ENCODE measurements around the gene ABCD1. TPM values are rescaled to one million over a fixed set of nuclear protein-coding genes. Genes with fewer than 3 reads are reported as not detected.
A peak's percentile ranks its signal among the peaks of the same experiment; 100 is the strongest.

Gene ABCD1
- total RNA-seq, 1 experiment from 2014 or later, result 44.9 TPM

- intact Hi-C loops (cut with micrococcal nuclease; ENCODE audit: unreplicated experiment), result loop anchor here (5.0 kb wide), 1 partner anchor 764 kb away; no protein-coding TSS in a partner anchor
- POLR2A ChIA-PET (ENCODE audit: unreplicated experiment), result no interaction called here
- H3K27me3 ChIP-seq (ENCODE audit: insufficient read depth, low read depth), result no peaks in the 10 kb centered on the region
Observed at GRCh38 chrX:153768311-153769157, 43.9 kb downstream of the ABCD1 start.

GRCh38 chrX:153769158-153769864 is 44.7 kb downstream of the ABCD1 start:
- Histone ChIP-seq H3K27ac (no peak overlapping the region), H3K36me3 (ENCODE audit: low read depth) (no peaks in the 10 kb centered on the region), H3K79me2 (ENCODE audit: low read depth) (no peaks in the 10 kb centered on the region), H3K27me3 (ENCODE audit: insufficient read depth, low read depth) (no peaks in the 10 kb centered on the region), H3K9me3 (ENCODE audit: insufficient read depth, low read depth) (no peaks in the 10 kb centered on the region), H3K4me1 (replicated peaks; ENCODE audit: insufficient read depth) (peaks cover 6% of the 10 kb centered on the region; the same call in 1 of the 2 replicates), H3K9me2 (ENCODE audit: insufficient read depth) (no peaks in the 10 kb centered on the region), H2AFZ (no peak overlapping the region), H3F3A (ENCODE audit: insufficient read depth, low read depth) (no peaks in the 10 kb centered on the region), H3K4me3 (no peak overlapping the region), H3K4me2 (no peak overlapping the region), H4K20me1 (ENCODE audit: insufficient read depth) (no peaks in the 10 kb centered on the region)
- intact Hi-C loops (cut with micrococcal nuclease; ENCODE audit: unreplicated experiment), result loop anchor here (5.0 kb wide), 1 partner anchor 763 kb away; no protein-coding TSS in a partner anchor
- TF ChIP-seq EZH2 (IDR thresholded peaks at IDR 0.05; ENCODE audit: low read depth) (no peak), CTCF (conservative IDR thresholded peaks at IDR 0.05) (no peak)
- POLR2A ChIA-PET (ENCODE audit: unreplicated experiment), result no interaction called here
- no TSS peak for BruUV-seq (replicated peaks)
- CTCF ChIA-PET, result no interaction called here
- no peak for DNase-seq

More at GRCh38 chrX:153768311-153769157, 43.9 kb downstream of the ABCD1 start:
- Histone ChIP-seq H4K20me1 (ENCODE audit: insufficient read depth) (no peaks in the 10 kb centered on the region), H3K79me2 (ENCODE audit: low read depth) (no peaks in the 10 kb centered on the region), H3K27ac (no peak overlapping the region), H3F3A (ENCODE audit: insufficient read depth, low read depth) (no peaks in the 10 kb centered on the region), H3K4me1 (replicated peaks; ENCODE audit: insufficient read depth) (peaks cover 7% of the 10 kb centered on the region; the same call in 1 of the 2 replicates), H3K9me3 (ENCODE audit: insufficient read depth, low read depth) (no peaks in the 10 kb centered on the region), H3K9me2 (ENCODE audit: insufficient read depth) (no peaks in the 10 kb centered on the region), H2AFZ (no peak overlapping the region), H3K4me2 (no peak overlapping the region), H3K36me3 (ENCODE audit: low read depth) (no peaks in the 10 kb centered on the region), H3K4me3 (no peak overlapping the region)
- BruUV-seq (replicated peaks), result no TSS peak
- CTCF ChIA-PET, result no interaction called here
- DNase-seq, result no peak
- TF ChIP-seq CTCF (conservative IDR thresholded peaks at IDR 0.05), result 0 out of 2 replicates have a peak, but pooled peaks have one; percentile 13
- TF ChIP-seq EZH2 (IDR thresholded peaks at IDR 0.05; ENCODE audit: low read depth), result no peak

- no peak overlapping the region for H2AFZ ChIP-seq
- H3K36me3 ChIP-seq (ENCODE audit: low read depth), result no peaks in the 10 kb centered on the region
- H3K9me2 ChIP-seq (ENCODE audit: insufficient read depth), result no peaks in the 10 kb centered on the region
- TF ChIP-seq CTCF (conservative IDR thresholded peaks at IDR 0.05), result no peak
- TF ChIP-seq EZH2 (IDR thresholded peaks at IDR 0.05; ENCODE audit: low read depth), result no peak
- no peaks in the 10 kb centered on the region for H3F3A ChIP-seq (ENCODE audit: insufficient read depth, low read depth)
- no peak for DNase-seq
- no peaks in the 10 kb centered on the region for H3K9me3 ChIP-seq (ENCODE audit: insufficient read depth, low read depth)
- ChIA-PET POLR2A (ENCODE audit: unreplicated experiment) (no interaction called here), CTCF (no interaction called here)
- intact Hi-C loops (cut with micrococcal nuclease; ENCODE audit: unreplicated experiment), result loop anchor here (5.0 kb wide), 1 partner anchor 762 kb away; no protein-coding TSS in a partner anchor
- H3K27ac ChIP-seq, result no peak overlapping the region
- no TSS peak for BruUV-seq (replicated peaks)
- H3K4me2 ChIP-seq, result no peak overlapping the region
- no peaks in the 10 kb centered on the region for H4K20me1 ChIP-seq (ENCODE audit: insufficient read depth)
- peaks cover 4% of the 10 kb centered on the region; the same call in 1 of the 2 replicates for H3K4me1 ChIP-seq (replicated peaks; ENCODE audit: insufficient read depth)
- H3K4me3 ChIP-seq, result no peak overlapping the region
- H3K27me3 ChIP-seq (ENCODE audit: insufficient read depth, low read depth), result no peaks in the 10 kb centered on the region
- no peaks in the 10 kb centered on the region for H3K79me2 ChIP-seq (ENCODE audit: low read depth)
Observed at GRCh38 chrX:153769865-153770600, 45.4 kb downstream of the ABCD1 start.

Measured in PC-9 (cell line).